HG03457 (cell line): Measurements from ENCODE around the gene ACSBG1.
"Not testable (repeated sequence)": the region's sequence is repeated elsewhere in the genome, so short reads cannot be mapped to it uniquely, and the experiment has no call there.

ENCODE experiments used
- ATAC-seq: cut with Tn5 transposase; IDR thresholded peaks from one replicate; pipeline ENCODE4 v1.9.1; 2021; ENCODE audit warnings: moderate number of reproducible peaks; ENCODE audit not compliant: unreplicated experiment

The ACSBG1 gene

GRCh38 chr15:78251136-78251535 is 16.8 kb upstream of the ACSBG1 start:
- ATAC-seq: no peak

DNA sequence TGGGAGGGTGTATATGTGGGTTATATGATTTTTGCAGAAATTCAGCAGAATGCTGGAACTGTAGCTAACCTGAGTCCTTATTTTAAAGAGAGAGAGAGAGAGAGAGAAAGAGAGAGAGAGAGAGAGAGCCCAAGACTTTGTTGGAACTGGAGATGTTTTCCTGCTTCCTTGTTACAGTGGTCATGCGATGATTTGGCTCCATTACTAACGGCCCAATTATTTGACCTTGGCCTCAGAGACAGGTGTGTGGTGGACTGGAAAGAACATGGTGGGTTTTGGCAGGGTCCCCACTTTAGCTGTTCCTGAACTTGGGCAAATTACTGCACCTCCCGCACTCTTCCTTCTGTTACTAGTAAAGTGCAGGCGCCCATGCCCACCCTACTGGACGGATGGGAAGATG is 14.8 kb upstream of the ACSBG1 start:
- ATAC-seq: no peak

- no peak for ATAC-seq
These were observed 13.5 kb upstream of the ACSBG1 start for GRCh38 chr15:78247911-78248310.

- ATAC-seq: not testable (repeated sequence)
These were observed 11.7 kb upstream of the ACSBG1 start for GRCh38 chr15:78245976-78246620.

- ATAC-seq: not testable (repeated sequence)
These were observed 11.0 kb upstream of the ACSBG1 start for GRCh38 chr15:78245392-78245791.

DNA sequence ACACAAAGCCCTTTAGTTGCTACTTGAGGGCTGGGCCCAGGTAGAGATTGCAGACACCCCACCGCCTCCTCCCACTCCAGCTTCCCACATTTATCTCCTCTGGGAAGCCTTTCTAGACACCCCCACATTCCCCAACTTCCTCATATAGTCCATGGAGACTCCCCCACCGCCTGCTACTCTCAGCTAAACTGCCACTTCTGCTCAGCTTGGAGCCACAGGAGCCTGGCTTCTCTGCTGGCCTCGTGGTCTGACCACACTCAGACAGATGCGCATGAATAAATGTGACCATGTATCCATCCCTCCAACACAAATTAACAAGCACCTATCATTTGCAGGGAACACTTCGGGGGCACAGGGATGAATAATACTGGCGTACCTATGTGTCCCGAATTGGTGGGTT is 10.5 kb upstream of the ACSBG1 start:
- ATAC-seq: no peak

- ATAC-seq: no peak
These were observed 9.7 kb upstream of the ACSBG1 start for GRCh38 chr15:78244101-78244500.

- ATAC-seq: no peak
These were observed 9.2 kb upstream of the ACSBG1 start for GRCh38 chr15:78243491-78243941.

GRCh38 chr15:78243058-78243457 is 8.7 kb upstream of the ACSBG1 start:
- ATAC-seq: no peak

GRCh38 chr15:78242128-78242527 is 7.8 kb upstream of the ACSBG1 start:
- ATAC-seq: no peak

GRCh38 chr15:78241017-78241416 is 6.7 kb upstream of the ACSBG1 start:
- ATAC-seq: no peak

- no peak for ATAC-seq
These were observed 5.4 kb upstream of the ACSBG1 start for GRCh38 chr15:78239811-78240210.

- no peak for ATAC-seq
These were observed 2.8 kb upstream of the ACSBG1 start for GRCh38 chr15:78237146-78237545.

DNA sequence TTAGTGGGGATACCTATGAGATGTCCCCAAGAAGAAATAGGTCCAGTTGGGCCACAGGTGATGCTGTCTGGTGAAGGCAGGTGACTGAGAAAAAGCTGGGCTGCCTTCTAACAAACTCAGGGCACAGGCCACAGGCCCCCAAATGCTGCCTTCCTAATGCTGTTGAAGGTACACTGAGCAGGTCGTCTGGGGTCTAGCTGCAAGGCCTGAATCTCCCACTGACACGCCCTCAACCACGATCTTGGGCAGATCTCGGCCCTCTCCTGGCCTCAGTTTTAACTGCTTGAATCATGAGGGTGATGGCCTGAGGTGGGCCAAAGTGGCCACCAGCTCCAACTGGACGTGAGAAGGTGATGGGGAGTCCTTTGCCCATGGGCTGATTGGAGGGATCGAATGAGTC is 2.1 kb upstream of the ACSBG1 start:
- ATAC-seq: no peak

DNA sequence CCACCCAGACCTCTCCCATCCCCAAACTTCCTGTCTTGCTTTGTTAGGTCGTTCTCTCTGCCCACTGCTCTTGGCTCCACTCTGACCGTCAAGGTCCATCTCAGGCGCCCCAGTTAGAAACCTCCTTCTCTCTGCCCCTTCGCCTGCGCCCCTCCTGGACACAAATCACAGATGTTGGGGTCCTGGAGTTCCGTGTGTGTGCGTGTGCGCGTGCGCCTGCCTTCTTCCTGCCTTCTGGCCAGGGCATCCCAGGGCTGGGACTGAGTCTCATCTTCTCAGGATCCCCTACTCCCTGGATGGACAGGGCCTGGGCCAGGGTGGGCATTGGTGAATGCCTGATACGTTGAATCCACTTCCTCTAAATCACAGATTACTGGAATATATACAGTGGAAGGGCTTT is 869 bp downstream of the ACSBG1 start:
- ATAC-seq: no peak

GRCh38 chr15:78232951-78233350 is 1.4 kb downstream of the ACSBG1 start:
- ATAC-seq: no peak

GRCh38 chr15:78229431-78230406 is 4.6 kb downstream of the ACSBG1 start:
- ATAC-seq: no peak

DNA sequence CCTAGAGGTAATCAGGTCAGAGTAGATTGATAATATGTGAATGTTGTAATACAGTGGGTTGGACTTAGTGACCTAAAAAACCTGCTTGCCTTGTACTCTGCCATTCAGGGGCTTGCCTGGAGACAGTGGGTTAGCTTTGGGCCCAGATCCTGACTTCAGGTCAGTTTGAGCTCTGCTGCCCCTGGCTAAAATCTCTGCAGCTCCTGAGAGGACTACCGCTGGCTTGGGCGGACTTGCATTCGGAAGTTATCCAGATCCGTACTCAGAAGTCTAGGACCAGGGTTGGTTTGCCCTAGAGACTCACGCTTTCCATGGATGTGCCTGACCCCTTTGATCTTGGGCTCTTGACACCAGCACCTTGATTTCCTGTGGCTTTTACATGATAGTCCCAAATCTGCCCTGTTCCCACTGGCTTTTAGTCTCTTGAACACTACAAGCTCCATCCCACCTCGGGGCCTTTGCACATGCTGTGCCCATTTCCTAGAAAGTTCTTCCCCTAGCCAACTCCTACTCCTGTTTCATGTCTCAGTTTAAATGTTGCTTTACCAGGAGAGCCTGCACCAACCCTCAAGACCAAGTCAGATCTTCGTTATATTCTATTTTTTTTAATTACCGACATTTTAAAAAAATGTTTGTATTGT is 5.9 kb downstream of the ACSBG1 start:
- ATAC-seq: no peak

GRCh38 chr15:78225783-78226541 is 8.4 kb downstream of the ACSBG1 start:
- ATAC-seq: no peak

- ATAC-seq: no peak
These were observed 10.3 kb downstream of the ACSBG1 start for GRCh38 chr15:78224023-78224411.
